Endothelial cell of umbilical vein (primary cell): Measurements from ENCODE around the gene KATNAL1. TPM values are rescaled to one million over a fixed set of nuclear protein-coding genes. Genes with fewer than 3 reads are reported as not detected.
A peak's percentile ranks its signal among the peaks of the same experiment; 100 is the strongest.

Source experiments
- BruUV-seq: library from RNA; stranded (reverse); fragments of 400-500 nt; replicated peaks from 2 replicates; lab custom pipeline; 2021; lab: Mats Ljungman, UMichigan
- CTCF ChIA-PET: fragments of 300-600, 350-600 bp; sonication (Branson Sonifier 250); formaldehyde crosslinking; loops from one replicate; lab custom pipeline; 2021; ENCODE audit warnings: antibody characterized with exemption, inconsistent platforms; lab: Charles Lee
- POLR2A ChIA-PET: fragments of 300-600, 350-600 bp; sonication (Branson Sonifier 250); formaldehyde crosslinking; loops from one replicate; lab custom pipeline; 2021; ENCODE audit warnings: antibody characterized with exemption, inconsistent platforms; lab: Charles Lee
- DNase-seq: peaks from one replicate; pipeline ENCODE4 v3.0.0-alpha.2; 2011; ENCODE audit warnings: low read depth, low spot score
- FAIRE-seq: peaks from 2 replicates; lab custom pipeline; 2011; peaks lifted over from hg19 to GRCh38; lab: Jason Lieb, UNC
- H2AFZ ChIP-seq: 2 replicates; pipeline ENCODE4 v1.6.0; 2012; ENCODE audit warnings: low read depth, low read length, control low read depth, inconsistent platforms
- H3K27ac ChIP-seq: 2 replicates; pipeline ENCODE4 v1.5.1; 2011; ENCODE audit warnings: low read depth, mild to moderate bottlenecking, control low read depth, low read length, moderate library complexity; ENCODE audit not compliant: insufficient read depth
- H3K27me3 ChIP-seq, 2 experiments: 2 replicates each; pipeline versions ENCODE4 v1.6.0 to v1.6.1; 2011; ENCODE audit warnings: low read length in 2 of 2, mixed read lengths in 1 of 2; ENCODE audit not compliant: control insufficient read depth in 2 of 2, insufficient read depth in 2 of 2
- H3K36me3 ChIP-seq, 2 experiments: 2 replicates in 1 of 2; 3 replicates in 1 of 2; pipeline ENCODE4 v1.5.1; 2011; ENCODE audit warnings: low read length in 2 of 2, mild to moderate bottlenecking in 1 of 2, moderate library complexity in 1 of 2; ENCODE audit not compliant: control insufficient read depth in 2 of 2, insufficient read depth in 2 of 2; ENCODE audit errors: extremely low read depth in 1 of 2
- H3K4me1 ChIP-seq: 3 replicates; pipeline ENCODE4 v1.5.1; 2011; ENCODE audit warnings: mild to moderate bottlenecking, low read length; ENCODE audit not compliant: control insufficient read depth, insufficient read depth; ENCODE audit errors: extremely low read depth
- H3K4me2 ChIP-seq: 2 replicates; pipeline ENCODE4 v1.6.1; 2011; ENCODE audit warnings: low read length, control low read depth, mixed read lengths; ENCODE audit not compliant: insufficient read depth
- H3K4me3 ChIP-seq, 3 experiments: fragments of 200-600 bp in 1 of 3; sonication (generic), shearing (Covaris generic) in 1 of 3; replicated peaks in 1 of 3; 2 replicates each; pipeline ENCODE4 v1.5.1; 2011 to 2016; ENCODE audit warnings: control low read depth in 3 of 3, low read length in 3 of 3, mild to moderate bottlenecking in 2 of 3, inconsistent platforms in 1 of 3, low read depth in 1 of 3, moderate library complexity in 1 of 3; ENCODE audit not compliant: insufficient read depth in 1 of 3
- H3K79me2 ChIP-seq: 2 replicates; pipeline ENCODE4 v1.6.0; 2012; ENCODE audit warnings: low read length, inconsistent platforms; ENCODE audit not compliant: control insufficient read depth, insufficient read depth
- H3K9ac ChIP-seq: replicated peaks from 2 replicates; pipeline ENCODE3; 2011; ENCODE audit warnings: low read length, control low read depth; ENCODE audit not compliant: insufficient read depth; ENCODE audit errors: extremely low read depth
- H3K9me1 ChIP-seq: replicated peaks from 3 replicates; pipeline ENCODE4 v1.6.0; 2011; ENCODE audit warnings: mild to moderate bottlenecking, low read length; ENCODE audit not compliant: control insufficient read depth, insufficient read depth; ENCODE audit errors: extremely low read depth
- H3K9me3 ChIP-seq: replicated peaks from 2 replicates; pipeline ENCODE4 v1.5.1; 2012; ENCODE audit warnings: low read length, inconsistent platforms; ENCODE audit not compliant: control insufficient read depth, insufficient read depth
- H4K20me1 ChIP-seq: replicated peaks from 2 replicates; pipeline ENCODE3; 2011; ENCODE audit warnings: mild to moderate bottlenecking, low read length; ENCODE audit not compliant: control insufficient read depth, insufficient read depth; ENCODE audit errors: extremely low read depth
- CTCF ChIP-seq, 2 donors: IDR thresholded peaks; 1 replicate in 1 of 2; 2 replicates in 1 of 2; pipeline ENCODE4 v1.5.1; 2011; ENCODE audit warnings: low read length in 2 of 2, mild to moderate bottlenecking in 2 of 2, moderate library complexity in 2 of 2, control low read depth in 1 of 2, inconsistent platforms in 1 of 2, low read depth in 1 of 2; ENCODE audit not compliant: insufficient read depth in 1 of 2; ENCODE audit errors: extremely low read depth in 1 of 2
- EZH2 ChIP-seq: IDR thresholded peaks from 2 replicates; pipeline ENCODE4 v1.6.1; 2012; ENCODE audit warnings: borderline replicate concordance, low read depth, mild to moderate bottlenecking, moderate library complexity, low read length, inconsistent platforms; ENCODE audit not compliant: severe bottlenecking
- FOS ChIP-seq: IDR thresholded peaks from 2 replicates; pipeline ENCODE4 v1.6.1; 2011; ENCODE audit warnings: mild to moderate bottlenecking, low read length, moderate library complexity, borderline replicate concordance; ENCODE audit not compliant: insufficient read depth
- JUN ChIP-seq: IDR thresholded peaks from 2 replicates; pipeline ENCODE4 v1.6.1; 2011; ENCODE audit warnings: borderline replicate concordance, low read depth; ENCODE audit not compliant: insufficient read length, insufficient read depth
- POLR2A ChIP-seq: IDR thresholded peaks from 2 replicates; pipeline ENCODE4 v1.6.1; 2012; ENCODE audit warnings: low read depth, mild to moderate bottlenecking, control low read depth, low read length
- POLR2AphosphoS5 ChIP-seq: IDR thresholded peaks from 2 replicates; pipeline ENCODE4 v1.6.1; 2012; ENCODE audit warnings: low read depth, mild to moderate bottlenecking, control low read depth, low read length, moderate library complexity; ENCODE audit not compliant: insufficient read depth
- dilution Hi-C: fragments of 300-500 bp; cut with MboI; formaldehyde crosslinking; loops from one replicate; pipeline ENCODE4 v1.15.0; 2019; ENCODE audit warnings: low sequenced_read_pairs; ENCODE audit not compliant: extremely low pct_ligation_motif_present
- intact Hi-C: fragments of 100-400 bp; cut with micrococcal nuclease; formaldehyde crosslinking; loops from one replicate; pipeline ENCODE4 v1.10.0; 2022
- polyA plus RNA-seq, 4 experiments: library from polyadenylated mRNA; depleted of rRNA in 3 of 4; stranded (reverse) in 3 of 4; unstranded in 1 of 4; fragments of >200 nt; gene quantifications; 2 replicates each; pipeline versions ENCODE4 v1.2.1 to v1.2.3, GENCODE V29; 2011 to 2012; ENCODE audit warnings: missing spikeins in 1 of 4
- total RNA-seq: library from RNA; stranded (reverse); gene quantifications from 2 replicates; pipeline ENCODE4 v1.2.3, GENCODE V29; 2021

Gene KATNAL1
- total and polyA plus RNA-seq, 2 donors (not counting 3 experiments of a cell fraction or from before 2014, with no cell fraction given) = 7.2 to 49.2 TPM

GRCh38 chr13:30301827-30302226, 5.5 kb downstream of the KATNAL1 start:
- Histone ChIP-seq H3K9me3 (no peaks in the 10 kb centered on the region), H3K27me3 (no peaks in the 10 kb centered on the region), H3K9ac (peak overlapping the region; percentile 3), H3K36me3 (no peaks in the 10 kb centered on the region), H3K27ac (peak overlapping the region; percentile 65), H3K79me2 (peaks cover 90% of the 10 kb centered on the region), H2AFZ (no peak overlapping the region), H3K9me1 (no peaks in the 10 kb centered on the region), H3K4me1 (peaks cover 37% of the 10 kb centered on the region), H3K4me3 (no peak overlapping the region), H3K4me2 (peak overlapping the region; percentile 42), H4K20me1 (peaks cover 4% of the 10 kb centered on the region)
- POLR2A ChIA-PET = no interaction called here
- no TSS peak for BruUV-seq
- dilution Hi-C loops (no loop called here), intact Hi-C loops (loop anchor here (10.0 kb wide), 3 partner anchors 167 to 863 kb away; partner anchors contain the start of gene HSPH1)
- FAIRE-seq (no peak), DNase-seq (no peak)
- CTCF ChIA-PET = interaction anchor here (3.5 kb wide), 1 partner anchor 169 kb away, joined by 13 read pairs; no protein-coding TSS in a partner anchor
- TF ChIP-seq POLR2A = no peak
- TF ChIP-seq EZH2 = no peak
- TF ChIP-seq POLR2AphosphoS5 = no peak
- TF ChIP-seq JUN = no peak
- TF ChIP-seq FOS = no peak
- TF ChIP-seq CTCF (IDR thresholded peaks at IDR 0.05; ENCODE audit: extremely low read depth in 1 of 2, insufficient read depth in 1 of 2, low read depth in 1 of 2, low read length in 2 of 2) = no peak
